ENCODE data around the gene CX3CR1.

The CX3CR1 gene

GRCh38 chr3:39278616-39278935 is 1.3 kb downstream of the CX3CR1 start:
- H4K20me1 ChIP-seq (ENCODE audit: insufficient read depth, low read length): no peaks in the 10 kb centered on the region
- no peak for DNase-seq
- H3K27me3 ChIP-seq (replicated peaks; ENCODE audit: insufficient read depth, low read length): no peaks in the 10 kb centered on the region
- TF ChIP-seq CTCF (IDR thresholded peaks at IDR 0.05; ENCODE audit: low read length) (no peak), EZH2phosphoT487 (IDR thresholded peaks at IDR 0.05; ENCODE audit: low read length) (no peak), EZH2 (optimal IDR thresholded peaks at IDR 0.05; ENCODE audit: low read depth, low read length) (no peak)
- no peak overlapping the region for H3K9ac ChIP-seq (ENCODE audit: low read length)
- H3F3A ChIP-seq (ENCODE audit: insufficient read depth, low read length): no peaks in the 10 kb centered on the region
- no peaks in the 10 kb centered on the region for H3K9me3 ChIP-seq (replicated peaks; ENCODE audit: insufficient read depth, low read length)
- H3K9me2 ChIP-seq (replicated peaks; ENCODE audit: insufficient read depth, low read length): no peaks in the 10 kb centered on the region
- H3K4me2 ChIP-seq (ENCODE audit: low read depth, low read length): no peak overlapping the region
- no peak overlapping the region for H2AFZ ChIP-seq (ENCODE audit: low read length)
- no peaks in the 10 kb centered on the region for H3K79me2 ChIP-seq (ENCODE audit: low read length)
- H3K36me3 ChIP-seq (replicated peaks; ENCODE audit: insufficient read depth, low read length): no peaks in the 10 kb centered on the region
- no peak overlapping the region for H3K4me3 ChIP-seq (ENCODE audit: low read length)
- H3K4me1 ChIP-seq (ENCODE audit: low read length): peaks cover 35% of the 10 kb centered on the region
- H3K27ac ChIP-seq (ENCODE audit: low read length): no peak overlapping the region

- DNase-seq: no peak
- H3K27me3 ChIP-seq (replicated peaks; ENCODE audit: insufficient read depth, low read length): no peaks in the 10 kb centered on the region
- H3K9ac ChIP-seq (ENCODE audit: low read length): no peak overlapping the region
- no peaks in the 10 kb centered on the region for H3K36me3 ChIP-seq (replicated peaks; ENCODE audit: insufficient read depth, low read length)
- no peak overlapping the region for H3K27ac ChIP-seq (ENCODE audit: low read length)
- H3K9me2 ChIP-seq (replicated peaks; ENCODE audit: insufficient read depth, low read length): no peaks in the 10 kb centered on the region
- H3K4me2 ChIP-seq (ENCODE audit: low read depth, low read length): peak overlapping the region; percentile 25; the same call in 1 of the 2 replicates
- peaks cover 37% of the 10 kb centered on the region for H3K4me1 ChIP-seq (ENCODE audit: low read length)
- H3K79me2 ChIP-seq (ENCODE audit: low read length): no peaks in the 10 kb centered on the region
- H3F3A ChIP-seq (ENCODE audit: insufficient read depth, low read length): no peaks in the 10 kb centered on the region
- no peaks in the 10 kb centered on the region for H3K9me3 ChIP-seq (replicated peaks; ENCODE audit: insufficient read depth, low read length)
- H2AFZ ChIP-seq (ENCODE audit: low read length): no peak overlapping the region
- no peak for TF ChIP-seq EZH2 (optimal IDR thresholded peaks at IDR 0.05; ENCODE audit: low read depth, low read length)
- TF ChIP-seq EZH2phosphoT487 (IDR thresholded peaks at IDR 0.05; ENCODE audit: low read length): no peak
- TF ChIP-seq CTCF (IDR thresholded peaks at IDR 0.05; ENCODE audit: low read length): no peak
- no peak overlapping the region for H3K4me3 ChIP-seq (ENCODE audit: low read length)
- no peaks in the 10 kb centered on the region for H4K20me1 ChIP-seq (ENCODE audit: insufficient read depth, low read length)
These were observed 1.8 kb downstream of the CX3CR1 start for GRCh38 chr3:39277893-39278615.

GRCh38 chr3:39276746-39277145 is 3.1 kb downstream of the CX3CR1 start:
- TF ChIP-seq EZH2phosphoT487 (IDR thresholded peaks at IDR 0.05; ENCODE audit: low read length) (no peak), EZH2 (optimal IDR thresholded peaks at IDR 0.05; ENCODE audit: low read depth, low read length) (no peak), CTCF (IDR thresholded peaks at IDR 0.05; ENCODE audit: low read length) (no peak)
- Histone ChIP-seq H3K4me2 (ENCODE audit: low read depth, low read length) (no peak overlapping the region), H3K27me3 (replicated peaks; ENCODE audit: insufficient read depth, low read length) (no peaks in the 10 kb centered on the region), H3K36me3 (replicated peaks; ENCODE audit: insufficient read depth, low read length) (no peaks in the 10 kb centered on the region), H3K9me2 (replicated peaks; ENCODE audit: insufficient read depth, low read length) (no peaks in the 10 kb centered on the region), H3K4me3 (ENCODE audit: low read length) (no peak overlapping the region), H3K4me1 (ENCODE audit: low read length) (peaks cover 37% of the 10 kb centered on the region), H4K20me1 (ENCODE audit: insufficient read depth, low read length) (no peaks in the 10 kb centered on the region), H3K27ac (ENCODE audit: low read length) (no peak overlapping the region), H3K9me3 (replicated peaks; ENCODE audit: insufficient read depth, low read length) (no peaks in the 10 kb centered on the region), H3K9ac (ENCODE audit: low read length) (no peak overlapping the region), H3K79me2 (ENCODE audit: low read length) (no peaks in the 10 kb centered on the region), H2AFZ (ENCODE audit: low read length) (no peak overlapping the region), H3F3A (ENCODE audit: insufficient read depth, low read length) (no peaks in the 10 kb centered on the region)
- no peak for DNase-seq
